HG02588 (cell line): ENCODE measurements around the gene MPPED1.

Experiments used
- ATAC-seq: cut with Tn5 transposase; IDR thresholded peaks from one replicate; pipeline ENCODE4 v1.9.1; 2021; ENCODE audit warnings: mild to moderate bottlenecking, moderate library complexity; ENCODE audit not compliant: unreplicated experiment

Gene MPPED1

DNA sequence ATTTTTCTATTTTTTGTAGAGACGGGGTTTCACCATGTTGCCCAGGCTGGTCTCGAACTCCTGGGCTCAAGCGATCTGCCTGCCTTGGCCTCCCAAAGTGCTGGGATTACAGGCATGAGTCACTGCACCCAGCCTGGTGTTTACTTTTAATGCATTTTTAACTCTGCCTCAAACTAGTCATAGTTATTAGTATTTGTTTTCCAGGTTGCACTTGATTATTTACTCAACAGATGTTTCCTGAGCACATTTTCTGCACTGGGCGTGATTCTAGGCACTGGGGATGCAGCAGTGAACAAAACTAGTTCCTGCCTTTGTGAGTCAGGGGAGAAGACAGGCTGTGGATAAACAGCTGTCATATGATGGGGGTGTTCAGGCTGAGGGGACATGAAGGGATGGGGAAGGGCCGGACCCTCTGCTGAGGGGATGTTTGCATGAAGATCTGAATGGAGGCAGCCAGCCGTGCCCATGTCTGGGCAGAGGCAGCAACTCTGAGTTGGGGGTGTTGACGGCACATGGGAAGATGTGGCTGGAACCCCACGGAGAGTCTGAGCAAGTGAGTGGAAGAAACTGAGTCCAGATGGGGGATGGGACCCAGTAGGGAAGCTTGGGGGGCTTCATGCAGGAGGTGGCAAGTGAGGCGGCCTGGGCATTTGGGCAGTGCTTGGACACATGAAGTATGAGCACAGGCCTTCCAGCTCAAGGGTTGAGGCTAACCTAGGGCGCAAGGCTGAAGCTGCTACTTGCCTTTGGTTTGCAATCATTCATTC, 34.4 kb downstream of the MPPED1 start:
- ATAC-seq = no peak

DNA sequence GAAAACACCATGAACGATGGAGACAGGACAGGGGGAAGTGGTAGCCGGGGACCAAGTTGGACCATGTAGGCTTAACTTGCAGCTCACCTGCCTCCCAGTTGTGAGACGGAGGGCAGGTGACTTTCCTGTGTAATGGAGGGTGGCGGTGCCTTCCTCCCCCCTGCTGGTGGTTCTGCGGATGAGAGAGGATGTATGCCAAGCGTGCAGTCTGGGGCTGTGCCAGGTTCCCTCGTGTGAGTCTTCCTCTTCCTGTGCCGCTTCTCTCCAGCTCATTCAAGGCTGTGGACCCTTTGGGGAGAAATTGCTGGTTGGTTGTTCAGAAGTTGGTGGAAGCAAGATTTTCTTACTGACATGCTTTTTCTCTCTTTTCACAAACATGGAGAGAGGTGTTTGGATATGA, 35.1 kb downstream of the MPPED1 start:
- ATAC-seq = no peak

DNA sequence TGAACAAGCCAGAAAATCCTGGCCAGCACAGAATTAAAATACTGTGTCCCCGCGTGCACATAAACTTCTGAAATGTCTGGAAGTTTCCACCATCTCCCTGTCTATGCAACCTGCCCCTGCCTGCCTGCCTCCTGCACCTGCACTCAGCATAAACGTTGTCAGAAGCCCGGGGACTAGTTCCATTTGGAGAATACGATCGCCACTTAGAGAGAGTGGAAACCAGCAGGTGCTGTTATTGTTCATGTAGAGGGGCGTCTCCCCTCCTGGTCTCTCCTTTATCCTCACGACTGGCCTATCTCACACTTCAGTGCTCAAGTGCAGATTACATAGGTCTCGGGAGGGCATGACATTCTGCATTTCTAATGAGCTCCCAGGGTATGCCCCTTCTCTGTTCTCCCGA, 35.6 kb downstream of the MPPED1 start:
- no peak for ATAC-seq

DNA sequence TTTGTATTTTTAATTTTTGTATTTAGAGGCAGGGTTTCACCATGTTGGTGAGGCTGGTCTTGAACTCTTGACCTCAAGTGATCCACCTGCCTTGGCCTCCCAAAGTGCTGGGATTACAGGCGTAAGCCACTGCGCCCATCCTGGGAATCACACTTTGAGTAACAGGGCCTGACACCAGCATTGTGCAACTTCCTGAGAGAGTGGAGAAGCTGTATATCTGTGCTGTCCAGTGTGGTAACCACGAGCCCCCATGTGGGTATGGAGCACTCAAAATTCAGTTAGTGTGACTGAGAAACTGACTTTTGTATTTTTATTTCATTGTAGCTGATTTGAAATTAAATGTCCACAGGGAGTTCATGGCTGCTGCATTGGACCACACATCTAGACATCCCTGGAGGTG, 36.2 kb downstream of the MPPED1 start:
- ATAC-seq = no peak

DNA sequence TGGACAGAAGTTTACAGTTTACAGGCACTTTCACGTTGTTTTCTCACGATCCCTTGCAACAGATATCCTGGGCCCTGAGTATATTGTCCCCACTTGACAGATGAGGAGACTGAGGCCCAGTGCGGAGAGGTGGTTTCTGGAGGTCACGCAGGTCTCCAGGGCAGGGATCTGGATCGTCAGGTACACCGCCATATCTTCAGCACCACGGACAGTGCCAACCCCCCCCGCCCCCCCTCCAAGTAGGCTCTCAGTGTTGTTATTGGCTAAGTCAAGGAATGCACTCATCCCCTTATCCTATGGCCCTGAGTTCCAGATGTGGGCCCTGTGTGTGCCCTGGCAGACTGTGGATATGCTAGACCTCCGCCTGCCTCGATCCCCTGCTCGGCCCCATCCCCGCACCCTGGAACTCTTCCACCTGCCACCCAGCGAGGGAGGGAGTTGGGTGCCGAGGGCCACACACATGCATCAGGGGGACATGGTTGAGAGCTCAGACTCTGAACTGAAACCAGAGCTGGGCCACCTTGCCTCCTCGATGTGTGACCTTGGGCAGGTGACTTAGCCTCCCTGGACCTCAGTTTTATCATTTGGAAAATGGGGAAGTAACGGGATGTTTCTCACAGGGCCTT, 37.5 kb downstream of the MPPED1 start:
- no peak for ATAC-seq

DNA sequence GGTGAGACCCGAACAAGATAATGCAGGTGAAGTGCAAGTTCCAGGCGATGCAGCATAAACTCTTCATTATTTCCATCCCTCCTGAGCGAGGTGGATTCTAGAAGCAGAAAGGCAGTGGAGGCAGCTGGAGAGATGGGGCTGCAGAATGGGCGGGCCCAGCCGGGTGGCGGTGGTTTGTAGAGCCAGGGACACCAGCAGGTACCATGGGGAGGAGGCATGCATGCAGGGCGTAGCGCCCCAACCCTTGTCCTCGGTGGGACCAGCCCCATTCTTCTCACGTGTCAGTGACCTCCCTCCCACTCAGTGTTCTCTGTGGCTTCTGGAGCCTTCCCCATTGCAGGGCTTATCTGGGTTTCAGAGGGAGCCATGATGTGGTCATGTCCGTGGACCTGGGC, 38.0 kb downstream of the MPPED1 start:
- ATAC-seq = no peak

DNA sequence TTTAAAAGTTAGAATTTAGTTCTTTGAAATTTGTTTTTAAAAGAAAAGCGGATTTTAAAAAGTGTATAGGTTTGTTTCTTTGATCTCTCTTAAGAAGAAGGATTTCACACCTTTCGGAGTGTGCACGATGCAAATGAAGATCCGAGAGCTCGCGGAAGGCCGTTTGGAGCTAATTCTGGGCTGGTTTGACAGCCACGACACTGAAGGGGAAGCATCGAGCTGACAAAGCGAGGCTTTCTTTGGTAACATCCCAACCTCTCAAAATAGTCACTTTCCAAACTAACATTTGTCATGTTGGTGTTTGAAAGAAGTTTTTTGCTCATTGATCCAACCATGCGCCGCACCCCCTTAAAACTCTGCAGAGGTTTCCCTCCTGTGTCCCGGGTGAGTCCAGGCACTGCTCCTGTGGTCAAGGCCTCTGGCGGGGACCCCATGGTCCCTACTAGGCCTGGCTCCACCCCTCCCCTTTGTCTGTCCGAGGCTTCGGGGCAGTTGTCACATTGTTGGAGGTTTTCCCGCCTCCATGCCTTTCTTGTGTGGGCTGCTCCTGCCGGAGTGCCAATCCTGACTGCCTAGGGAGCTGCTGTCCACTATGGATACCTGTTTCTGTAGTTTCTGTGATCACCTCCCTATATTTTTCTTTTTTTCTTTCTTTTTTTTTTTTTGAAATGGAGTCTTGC, 39.7 kb downstream of the MPPED1 start:
- ATAC-seq = no peak

DNA sequence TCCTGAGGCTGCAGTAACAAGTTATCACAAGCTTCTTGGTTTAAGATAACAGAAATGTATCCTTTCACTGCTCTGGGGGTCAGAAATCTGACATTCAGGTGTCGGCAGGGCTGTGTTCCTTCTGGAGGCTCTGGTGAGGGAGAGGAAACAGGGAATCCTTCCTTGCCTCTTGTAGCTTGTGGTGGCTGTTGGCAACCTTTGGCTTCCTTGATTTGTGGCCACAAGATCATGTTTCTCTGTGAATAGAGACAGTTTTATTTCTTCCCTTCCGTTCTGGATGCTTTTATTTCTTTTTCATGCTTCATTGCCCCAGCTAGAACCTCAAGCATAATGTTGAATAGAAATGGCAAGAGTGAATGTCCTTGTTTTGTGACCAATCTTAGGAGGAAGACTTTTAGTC, 44.0 kb downstream of the MPPED1 start:
- no peak for ATAC-seq

DNA sequence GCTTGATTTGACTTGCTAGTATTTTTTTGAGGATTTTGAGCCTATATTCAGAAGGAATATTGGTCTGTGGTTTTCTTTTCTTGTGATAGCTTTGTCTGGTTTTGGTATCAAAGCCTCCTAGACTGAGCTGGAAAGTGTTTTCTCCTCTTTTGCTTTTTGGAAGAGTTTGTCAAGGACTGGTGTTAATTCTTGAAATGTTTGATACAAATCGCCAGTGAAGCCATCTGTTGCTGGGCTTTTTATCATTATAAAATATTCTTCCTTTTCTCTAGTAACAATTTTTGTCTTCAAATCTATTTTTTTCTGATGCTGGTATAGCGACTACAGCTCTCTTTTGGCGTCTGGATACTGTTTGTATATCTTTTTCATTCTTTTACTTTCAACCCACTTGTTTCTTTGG, 45.2 kb downstream of the MPPED1 start:
- no peak for ATAC-seq

DNA sequence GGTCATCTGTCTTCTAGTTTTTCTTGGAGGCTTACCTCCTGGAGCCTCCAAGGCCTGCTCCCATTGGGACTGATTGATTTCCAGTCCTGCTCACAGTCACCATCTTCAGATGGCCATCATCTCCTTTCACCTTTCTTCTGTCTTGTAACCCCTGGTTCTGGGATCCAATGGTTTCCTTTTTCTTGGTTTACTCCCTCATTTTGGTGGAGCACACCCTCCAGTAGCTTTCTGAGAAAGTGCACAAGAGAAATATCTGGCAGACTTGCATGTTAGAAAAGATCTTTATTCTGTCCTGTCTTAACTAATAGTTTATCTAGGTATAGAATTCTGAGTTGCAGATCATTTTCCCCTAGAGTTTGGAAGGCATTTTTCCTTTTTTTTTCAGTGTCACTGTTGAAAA, 50.9 kb downstream of the MPPED1 start:
- no peak for ATAC-seq

DNA sequence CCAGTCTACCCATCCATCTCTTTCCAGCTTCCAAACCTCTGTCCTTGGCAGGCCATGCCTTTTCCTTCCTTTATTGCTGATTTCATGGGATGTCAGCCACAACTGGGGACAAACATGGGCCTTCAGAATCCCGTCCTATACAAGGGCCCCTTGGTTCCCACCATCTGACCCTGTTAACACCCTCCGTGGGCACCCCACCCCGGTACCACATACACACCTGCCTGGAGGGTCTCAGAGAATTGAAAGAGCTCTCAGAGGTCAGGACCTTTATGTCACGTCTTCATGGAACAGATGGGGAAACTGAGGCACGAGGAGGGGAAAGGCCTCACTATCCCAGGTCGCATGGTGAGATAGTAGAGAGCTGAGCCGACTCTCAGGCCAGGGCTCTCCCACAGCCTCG, 53.0 kb downstream of the MPPED1 start:
- ATAC-seq = no peak

DNA sequence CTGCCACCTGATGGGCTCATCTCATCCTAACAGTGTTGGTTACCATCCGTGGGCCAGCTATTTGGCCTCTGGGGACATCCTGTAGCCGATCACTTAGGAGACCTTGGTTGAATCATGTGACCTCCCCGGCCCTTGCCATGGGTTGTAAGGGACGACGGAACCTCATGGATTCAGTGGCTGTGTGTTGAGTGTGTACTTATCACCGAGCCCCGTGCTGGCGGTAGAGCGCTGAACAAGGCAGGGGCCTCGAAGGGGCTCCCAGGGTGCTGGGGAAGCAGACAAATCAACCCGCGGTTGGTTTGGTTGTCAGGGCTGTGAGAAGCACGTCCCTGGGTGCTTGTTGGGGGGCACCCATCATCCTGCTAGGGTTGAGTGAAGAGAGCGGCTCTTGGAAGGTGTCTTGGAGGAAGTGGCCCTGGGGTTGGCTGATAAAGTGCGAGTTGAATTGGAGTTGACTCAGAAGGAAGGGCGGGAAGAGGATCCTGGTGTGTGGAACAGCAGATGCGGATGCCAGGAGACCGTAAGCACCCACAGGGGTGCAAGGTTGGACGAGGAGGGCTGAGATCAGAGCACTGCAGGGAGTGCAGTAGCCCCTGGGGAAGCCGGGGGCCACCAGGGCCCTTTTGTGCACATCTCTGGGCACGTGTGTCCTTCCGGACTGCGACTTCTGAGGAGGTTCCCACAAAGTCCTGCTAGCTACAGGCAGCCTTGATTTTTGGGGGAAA, 53.6 kb downstream of the MPPED1 start:
- ATAC-seq = no peak

DNA sequence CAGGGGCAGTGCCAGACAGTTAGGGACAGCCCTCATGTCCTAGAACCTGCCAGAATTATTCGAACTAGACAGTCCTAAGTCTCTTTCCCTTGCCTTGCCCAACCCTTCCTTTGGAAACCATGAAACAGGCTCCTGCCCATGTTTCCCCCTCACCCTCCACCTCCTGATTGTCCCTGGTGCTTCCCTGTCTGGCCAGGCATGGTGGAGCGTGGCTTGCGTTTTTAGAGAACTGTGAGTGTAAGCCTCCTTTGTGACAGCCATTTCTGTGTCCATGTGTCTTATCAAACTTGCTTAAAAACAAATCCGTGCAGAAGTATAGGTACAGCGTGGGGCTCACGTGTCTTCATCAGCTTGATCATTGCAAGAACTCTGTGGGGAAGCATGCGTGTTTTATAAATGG, 54.9 kb downstream of the MPPED1 start:
- no peak for ATAC-seq

DNA sequence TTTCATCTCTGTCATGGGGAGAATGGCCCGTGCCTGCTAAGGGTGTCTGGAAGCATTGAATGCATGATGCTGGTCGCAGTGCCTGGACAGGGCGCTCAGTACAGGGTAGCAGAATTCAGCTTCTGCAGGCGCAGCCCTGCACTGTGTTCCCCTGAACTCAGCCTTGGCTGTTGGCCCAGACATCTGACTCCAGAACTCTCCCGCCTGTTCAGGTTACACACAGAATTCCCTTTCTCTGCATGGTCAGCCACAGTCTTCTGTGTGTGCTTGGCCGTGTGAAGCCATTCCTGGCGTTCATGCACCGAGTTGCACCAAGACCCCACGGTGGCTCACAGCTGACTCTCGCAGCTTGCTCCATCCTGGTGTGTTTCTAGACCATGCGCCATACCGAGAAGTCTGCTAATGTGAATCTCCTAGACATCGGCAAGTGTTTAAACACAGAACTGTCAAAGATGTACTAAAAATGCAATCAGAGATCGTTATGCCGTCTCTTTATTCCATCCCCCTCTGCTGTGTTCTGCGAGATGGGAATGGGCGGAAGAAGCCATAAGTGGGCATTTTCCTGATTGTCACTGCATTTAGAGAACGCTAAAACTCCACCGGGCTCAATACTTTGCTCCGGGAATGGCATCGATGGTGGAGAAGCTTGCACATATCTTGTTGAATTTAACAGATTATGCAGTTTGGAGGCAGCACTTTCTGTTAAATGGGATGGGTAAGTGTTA, 55.6 kb downstream of the MPPED1 start:
- no peak for ATAC-seq

DNA sequence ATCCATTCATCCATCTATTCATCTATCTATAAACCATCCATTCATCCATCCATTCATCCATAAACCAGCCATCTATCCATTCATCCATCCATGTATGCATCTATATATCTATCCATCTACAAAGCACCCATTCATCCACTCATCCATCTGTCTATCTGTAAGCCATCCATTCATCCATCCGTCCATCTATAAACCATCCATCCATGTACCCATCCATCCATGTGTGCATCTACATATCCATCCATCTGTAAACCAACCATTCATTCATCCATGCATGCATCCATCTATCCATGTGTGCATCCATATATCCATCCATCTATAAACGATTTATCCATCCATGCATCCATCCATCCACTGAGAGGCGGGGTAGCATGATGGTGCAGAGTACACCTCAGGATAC, 58.4 kb downstream of the MPPED1 start:
- no peak for ATAC-seq

DNA sequence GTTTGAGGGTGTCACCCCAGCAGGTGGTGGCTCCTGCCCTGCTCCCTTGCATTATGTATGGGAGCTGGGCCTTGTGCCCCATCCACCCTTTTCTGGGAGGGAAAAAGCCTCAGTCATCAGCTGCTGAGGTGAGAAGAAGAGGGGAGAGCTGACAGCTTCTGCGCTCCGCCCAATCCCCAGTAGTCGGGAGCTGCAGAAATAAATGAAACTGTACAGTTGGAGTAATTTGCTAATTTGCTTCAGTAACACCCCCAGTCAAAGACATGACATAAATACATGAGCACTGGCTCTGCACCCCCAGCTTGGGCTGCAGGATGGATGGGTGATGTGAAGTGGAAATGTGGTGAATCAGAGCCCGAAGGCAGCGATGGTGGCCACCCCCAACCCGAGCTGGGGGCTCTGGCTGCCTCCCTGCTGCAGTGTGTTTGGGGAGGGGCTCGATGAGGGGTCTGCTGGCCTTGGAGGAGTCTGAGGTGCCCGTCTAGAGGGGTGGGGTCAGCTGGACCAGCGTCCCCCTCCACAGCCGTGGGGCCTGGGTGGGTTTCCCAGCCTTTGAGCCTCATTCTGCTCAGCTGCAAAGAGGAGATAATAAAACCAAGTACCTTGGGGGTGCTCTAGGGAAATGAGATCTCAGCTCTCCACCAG, 59.2 kb downstream of the MPPED1 start:
- no peak for ATAC-seq

DNA sequence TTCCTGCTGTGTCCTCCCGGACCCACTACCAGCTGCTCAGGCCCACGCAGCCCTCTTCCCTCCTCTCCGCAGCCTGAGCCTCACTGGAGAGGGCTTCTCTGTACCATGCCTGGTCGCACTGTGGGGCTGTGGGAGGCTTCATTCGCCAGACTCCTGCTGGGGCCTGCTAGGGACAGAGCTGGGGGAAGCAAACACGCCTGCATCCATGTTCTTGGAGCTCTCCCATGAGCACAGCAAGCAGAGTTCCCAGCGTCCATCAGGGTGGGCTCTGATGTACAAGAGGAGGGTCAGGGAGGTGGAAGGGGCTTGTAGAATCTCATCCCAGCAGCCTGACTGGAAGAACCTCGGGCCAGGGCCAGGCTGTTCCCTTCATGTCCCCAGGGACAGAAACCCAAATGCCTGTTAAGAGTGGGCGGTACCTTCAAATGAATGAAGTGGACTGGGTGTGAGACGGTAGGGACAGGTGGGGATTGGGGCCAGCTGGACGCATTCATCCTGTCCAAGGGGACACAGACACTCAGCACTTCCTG, 59.9 kb downstream of the MPPED1 start:
- ATAC-seq = no peak

DNA sequence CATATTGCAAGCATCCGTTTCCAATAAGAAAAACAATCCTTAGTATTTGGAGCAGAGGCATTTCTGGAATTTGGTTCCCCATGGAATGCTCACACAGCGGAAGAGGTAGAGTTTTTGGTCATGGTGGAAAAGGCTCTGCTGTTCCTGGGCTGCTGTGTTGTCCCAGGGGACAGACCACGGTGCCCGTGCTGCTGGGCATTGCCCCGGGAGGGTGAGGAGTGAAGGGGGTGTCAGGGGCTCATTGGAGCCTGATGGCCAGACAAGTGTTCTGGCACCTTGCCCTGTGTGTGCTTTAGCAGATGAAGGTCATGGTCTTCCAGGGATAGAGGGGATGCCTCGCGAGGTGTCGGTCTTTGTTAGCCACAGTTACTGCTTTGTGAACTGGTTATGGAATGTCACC, 61.2 kb downstream of the MPPED1 start:
- ATAC-seq = no peak

DNA sequence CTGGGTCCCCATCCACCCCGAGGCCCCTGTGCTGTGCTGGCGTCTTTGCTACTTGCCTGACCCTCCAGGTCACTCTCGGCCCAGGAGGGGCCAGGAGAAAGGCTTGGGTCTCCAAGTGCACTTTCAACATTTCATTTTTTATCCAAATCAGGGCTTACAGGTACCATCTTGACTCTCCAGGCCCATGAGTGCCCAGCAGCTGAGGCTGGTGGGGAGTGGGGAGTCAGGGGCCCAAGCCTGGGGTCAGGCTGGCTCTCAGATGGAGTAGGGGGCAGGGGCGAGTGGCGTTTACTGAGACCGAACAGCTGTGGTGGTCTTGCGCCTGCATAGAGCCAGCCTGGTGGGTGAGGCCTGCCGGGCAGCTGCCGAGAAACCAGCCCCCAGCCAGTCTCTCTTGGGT, 61.6 kb downstream of the MPPED1 start:
- no peak for ATAC-seq
